ENCODE results near the gene ALG11.

Gene ALG11

GRCh38 chr13:52034616-52035226 is 22.5 kb downstream of the ALG11 start:
- Histone ChIP-seq H3K4me2 (ENCODE audit: low read depth, low read length, poor library complexity, severe bottlenecking) (no peak overlapping the region), H4K20me1 (ENCODE audit: insufficient read depth, low read length, poor library complexity, severe bottlenecking) (no peaks in the 10 kb centered on the region), H3K4me3 (ENCODE audit: low read length, poor library complexity, severe bottlenecking) (no peak overlapping the region), H3K4me1 (ENCODE audit: insufficient read depth, low read length, poor library complexity, severe bottlenecking) (peaks cover 3% of the 10 kb centered on the region), H3K27me3 (ENCODE audit: insufficient read depth, low read length, poor library complexity, severe bottlenecking) (no peaks in the 10 kb centered on the region), H3K36me3 (ENCODE audit: insufficient read depth, low read length) (no peaks in the 10 kb centered on the region), H3F3A (ENCODE audit: low read depth) (no peaks in the 10 kb centered on the region), H3K9me2 (replicated peaks; ENCODE audit: low read depth, low read length) (no peaks in the 10 kb centered on the region), H3K9ac (ENCODE audit: low read depth, low read length, poor library complexity, severe bottlenecking) (no peak overlapping the region), H3K9me3 (ENCODE audit: insufficient read depth, low read depth, low read length) (no peaks in the 10 kb centered on the region), H2AFZ (ENCODE audit: low read length) (no peak overlapping the region), H3K79me2 (ENCODE audit: insufficient read depth, low read length) (no peaks in the 10 kb centered on the region)
- no peak for TF ChIP-seq EZH2phosphoT487 (IDR thresholded peaks at IDR 0.05; ENCODE audit: borderline replicate concordance)
- TF ChIP-seq, protein P1, sequence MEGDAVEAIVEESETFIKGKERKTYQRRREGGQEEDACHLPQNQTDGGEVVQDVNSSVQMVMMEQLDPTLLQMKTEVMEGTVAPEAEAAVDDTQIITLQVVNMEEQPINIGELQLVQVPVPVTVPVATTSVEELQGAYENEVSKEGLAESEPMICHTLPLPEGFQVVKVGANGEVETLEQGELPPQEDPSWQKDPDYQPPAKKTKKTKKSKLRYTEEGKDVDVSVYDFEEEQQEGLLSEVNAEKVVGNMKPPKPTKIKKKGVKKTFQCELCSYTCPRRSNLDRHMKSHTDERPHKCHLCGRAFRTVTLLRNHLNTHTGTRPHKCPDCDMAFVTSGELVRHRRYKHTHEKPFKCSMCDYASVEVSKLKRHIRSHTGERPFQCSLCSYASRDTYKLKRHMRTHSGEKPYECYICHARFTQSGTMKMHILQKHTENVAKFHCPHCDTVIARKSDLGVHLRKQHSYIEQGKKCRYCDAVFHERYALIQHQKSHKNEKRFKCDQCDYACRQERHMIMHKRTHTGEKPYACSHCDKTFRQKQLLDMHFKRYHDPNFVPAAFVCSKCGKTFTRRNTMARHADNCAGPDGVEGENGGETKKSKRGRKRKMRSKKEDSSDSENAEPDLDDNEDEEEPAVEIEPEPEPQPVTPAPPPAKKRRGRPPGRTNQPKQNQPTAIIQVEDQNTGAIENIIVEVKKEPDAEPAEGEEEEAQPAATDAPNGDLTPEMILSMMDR (conservative IDR thresholded peaks at IDR 0.05; ENCODE audit: low read length): no peak

- no peak overlapping the region for H3K9ac ChIP-seq (ENCODE audit: low read depth, low read length, poor library complexity, severe bottlenecking)
- H3K9me2 ChIP-seq (replicated peaks; ENCODE audit: low read depth, low read length): no peaks in the 10 kb centered on the region
- H3K27me3 ChIP-seq (ENCODE audit: insufficient read depth, low read length, poor library complexity, severe bottlenecking): no peaks in the 10 kb centered on the region
- H2AFZ ChIP-seq (ENCODE audit: low read length): no peak overlapping the region
- H3K79me2 ChIP-seq (ENCODE audit: insufficient read depth, low read length): no peaks in the 10 kb centered on the region
- no peak overlapping the region for H3K4me2 ChIP-seq (ENCODE audit: low read depth, low read length, poor library complexity, severe bottlenecking)
- H3K4me3 ChIP-seq (ENCODE audit: low read length, poor library complexity, severe bottlenecking): no peak overlapping the region
- no peaks in the 10 kb centered on the region for H3K36me3 ChIP-seq (ENCODE audit: insufficient read depth, low read length)
- no peaks in the 10 kb centered on the region for H3K4me1 ChIP-seq (ENCODE audit: insufficient read depth, low read length, poor library complexity, severe bottlenecking)
- H3K9me3 ChIP-seq (ENCODE audit: insufficient read depth, low read depth, low read length): no peaks in the 10 kb centered on the region
- no peaks in the 10 kb centered on the region for H4K20me1 ChIP-seq (ENCODE audit: insufficient read depth, low read length, poor library complexity, severe bottlenecking)
- TF ChIP-seq EZH2phosphoT487 (IDR thresholded peaks at IDR 0.05; ENCODE audit: borderline replicate concordance): no peak
- TF ChIP-seq, protein P1 (conservative IDR thresholded peaks at IDR 0.05; ENCODE audit: low read length): no peak
- H3F3A ChIP-seq (ENCODE audit: low read depth): no peaks in the 10 kb centered on the region
Measured at GRCh38 chr13:52036037-52036436, 23.8 kb downstream of the ALG11 start.

GRCh38 chr13:52043675-52044074 is 31.5 kb downstream of the ALG11 start:
- Histone ChIP-seq H3K27me3 (ENCODE audit: insufficient read depth, low read length, poor library complexity, severe bottlenecking) (no peaks in the 10 kb centered on the region), H3K36me3 (ENCODE audit: insufficient read depth, low read length) (no peaks in the 10 kb centered on the region), H3K79me2 (ENCODE audit: insufficient read depth, low read length) (no peaks in the 10 kb centered on the region), H3K9ac (ENCODE audit: low read depth, low read length, poor library complexity, severe bottlenecking) (no peak overlapping the region), H3F3A (ENCODE audit: low read depth) (no peaks in the 10 kb centered on the region), H2AFZ (ENCODE audit: low read length) (no peak overlapping the region), H3K4me3 (ENCODE audit: low read length, poor library complexity, severe bottlenecking) (no peak overlapping the region), H3K9me2 (replicated peaks; ENCODE audit: low read depth, low read length) (no peaks in the 10 kb centered on the region), H3K9me3 (ENCODE audit: insufficient read depth, low read depth, low read length) (0 out of 2 replicates have a peak, but pooled peaks cover 3% of the 10 kb centered on the region), H3K4me1 (ENCODE audit: insufficient read depth, low read length, poor library complexity, severe bottlenecking) (no peaks in the 10 kb centered on the region), H4K20me1 (ENCODE audit: insufficient read depth, low read length, poor library complexity, severe bottlenecking) (no peaks in the 10 kb centered on the region), H3K4me2 (ENCODE audit: low read depth, low read length, poor library complexity, severe bottlenecking) (no peak overlapping the region)
- TF ChIP-seq, protein P1 (conservative IDR thresholded peaks at IDR 0.05; ENCODE audit: low read length): no peak
- TF ChIP-seq EZH2phosphoT487 (IDR thresholded peaks at IDR 0.05; ENCODE audit: borderline replicate concordance): no peak

Data from Loucy (cell line).